SKM-1 treated with dmso at 0.1 percent for 144 hours (cell line): ENCODE measurements around the gene NUFIP2.
"Not testable (repeated sequence)": the region's sequence is repeated elsewhere in the genome, so short reads cannot be mapped to it uniquely, and the experiment has no call there.

Experiments used
- DNase-seq: peaks from one replicate; lab custom pipeline; 2025; ENCODE audit not compliant: unreplicated experiment; lab: John Stamatoyannopoulos, UW

The NUFIP2 gene, protein sequence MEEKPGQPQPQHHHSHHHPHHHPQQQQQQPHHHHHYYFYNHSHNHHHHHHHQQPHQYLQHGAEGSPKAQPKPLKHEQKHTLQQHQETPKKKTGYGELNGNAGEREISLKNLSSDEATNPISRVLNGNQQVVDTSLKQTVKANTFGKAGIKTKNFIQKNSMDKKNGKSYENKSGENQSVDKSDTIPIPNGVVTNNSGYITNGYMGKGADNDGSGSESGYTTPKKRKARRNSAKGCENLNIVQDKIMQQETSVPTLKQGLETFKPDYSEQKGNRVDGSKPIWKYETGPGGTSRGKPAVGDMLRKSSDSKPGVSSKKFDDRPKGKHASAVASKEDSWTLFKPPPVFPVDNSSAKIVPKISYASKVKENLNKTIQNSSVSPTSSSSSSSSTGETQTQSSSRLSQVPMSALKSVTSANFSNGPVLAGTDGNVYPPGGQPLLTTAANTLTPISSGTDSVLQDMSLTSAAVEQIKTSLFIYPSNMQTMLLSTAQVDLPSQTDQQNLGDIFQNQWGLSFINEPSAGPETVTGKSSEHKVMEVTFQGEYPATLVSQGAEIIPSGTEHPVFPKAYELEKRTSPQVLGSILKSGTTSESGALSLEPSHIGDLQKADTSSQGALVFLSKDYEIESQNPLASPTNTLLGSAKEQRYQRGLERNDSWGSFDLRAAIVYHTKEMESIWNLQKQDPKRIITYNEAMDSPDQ

DNA sequence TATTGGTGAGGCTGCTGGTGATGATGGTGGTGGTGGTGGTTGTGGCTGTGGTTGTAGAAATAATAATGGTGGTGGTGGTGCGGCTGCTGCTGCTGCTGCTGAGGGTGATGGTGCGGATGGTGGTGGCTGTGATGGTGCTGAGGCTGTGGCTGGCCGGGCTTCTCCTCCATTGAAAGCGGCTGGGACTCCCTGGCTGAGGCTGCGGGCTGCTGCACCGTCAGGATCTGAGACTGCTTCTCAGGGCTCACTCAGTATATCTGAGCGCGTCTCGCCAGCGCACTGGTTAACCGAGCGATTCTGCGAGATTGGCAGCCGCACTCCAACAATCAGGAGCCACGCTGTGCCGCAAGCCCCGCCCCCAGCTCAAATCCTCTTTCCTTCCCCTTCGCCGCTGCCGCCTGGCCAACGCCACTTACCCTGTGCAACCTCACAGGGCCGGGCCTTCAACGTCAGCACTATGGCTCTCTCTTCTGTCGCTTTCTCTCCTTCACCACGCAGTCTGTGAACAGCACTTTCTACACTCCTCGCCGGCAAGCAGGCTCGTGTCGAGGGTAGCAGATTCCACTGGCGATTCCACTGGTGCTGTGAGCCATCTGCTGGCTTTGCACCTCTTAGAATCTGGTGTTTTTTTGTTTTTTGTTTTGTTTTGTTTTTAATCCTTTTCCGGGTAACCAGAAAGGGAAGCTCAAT lies at the start of gene NUFIP2:
TSS of gene NUFIP2 (minus strand) at position 259 of the 690 bp plus-strand sequence. CDS start at position 170, 89 bp downstream.
- peak; percentile 98 for DNase-seq

DNA sequence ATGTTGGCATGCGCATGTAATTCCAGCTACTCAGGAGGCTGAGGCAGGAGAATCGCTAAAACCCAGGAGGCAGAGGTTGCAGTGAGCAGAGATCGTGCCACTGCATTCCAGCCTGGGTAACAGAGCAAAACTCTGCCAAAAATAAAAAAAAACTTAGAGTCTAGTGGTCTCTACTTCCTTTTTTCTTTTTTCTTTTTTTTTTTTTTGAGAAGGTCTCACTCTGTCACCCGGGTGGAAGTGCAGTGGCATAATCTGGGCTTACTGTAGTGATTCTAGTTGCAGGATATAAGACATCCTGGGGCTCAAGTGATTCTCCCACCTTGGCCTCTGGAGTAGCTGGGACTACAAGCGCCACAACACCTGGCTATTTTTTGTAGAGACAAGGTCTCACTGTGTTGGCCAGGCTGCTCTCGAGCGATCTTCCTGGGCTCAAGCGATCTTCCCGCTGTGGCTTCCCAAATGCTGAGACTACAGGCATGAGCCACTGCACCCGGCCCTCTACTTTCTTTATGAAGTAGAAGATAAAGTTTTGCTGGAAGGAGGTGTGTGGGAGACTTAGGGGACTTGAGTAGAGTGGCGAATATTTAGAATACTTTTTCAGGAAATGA lies 48.3 kb upstream of the NUFIP2 start:
- DNase-seq = no peak

DNA sequence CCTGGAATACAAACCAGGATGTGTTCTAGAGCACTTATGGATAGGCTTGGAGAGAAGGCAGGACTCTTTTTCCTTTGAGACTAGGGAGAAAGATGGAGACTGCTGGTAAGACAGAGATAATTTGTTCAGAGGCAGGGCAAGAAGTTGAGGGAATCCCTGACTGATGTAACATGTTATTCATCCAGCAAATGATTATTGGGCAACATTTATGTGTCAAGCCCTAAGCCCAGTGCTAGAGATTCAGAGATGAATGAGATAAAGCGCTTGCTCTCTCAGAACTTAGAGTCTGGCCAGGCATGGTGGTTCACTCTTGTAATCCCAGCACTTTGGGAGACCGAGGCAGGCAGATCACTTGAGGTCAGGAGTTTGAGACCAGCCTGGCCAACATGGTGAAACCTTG lies 47.8 kb upstream of the NUFIP2 start:
- DNase-seq = no peak

DNA sequence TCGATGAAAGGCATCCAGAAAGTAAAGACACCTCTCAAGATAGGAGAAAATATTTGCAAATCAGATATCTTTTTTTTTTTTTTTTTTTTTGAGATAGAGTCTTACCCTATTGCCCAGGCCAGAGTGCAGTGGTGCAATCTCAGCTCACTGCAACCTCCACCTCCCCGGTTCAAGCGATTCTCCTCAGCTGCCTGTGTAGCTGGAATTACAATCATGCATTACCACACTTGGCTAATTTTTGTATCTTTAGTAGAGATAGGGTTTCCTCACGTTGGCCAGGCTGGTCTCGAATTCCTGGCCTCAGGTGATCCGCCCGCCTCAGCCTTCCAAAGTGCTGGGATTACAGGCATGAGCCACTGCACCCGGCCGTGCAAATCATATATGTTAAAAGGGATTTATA lies 45.1 kb upstream of the NUFIP2 start:
- DNase-seq = not testable (repeated sequence)

DNA sequence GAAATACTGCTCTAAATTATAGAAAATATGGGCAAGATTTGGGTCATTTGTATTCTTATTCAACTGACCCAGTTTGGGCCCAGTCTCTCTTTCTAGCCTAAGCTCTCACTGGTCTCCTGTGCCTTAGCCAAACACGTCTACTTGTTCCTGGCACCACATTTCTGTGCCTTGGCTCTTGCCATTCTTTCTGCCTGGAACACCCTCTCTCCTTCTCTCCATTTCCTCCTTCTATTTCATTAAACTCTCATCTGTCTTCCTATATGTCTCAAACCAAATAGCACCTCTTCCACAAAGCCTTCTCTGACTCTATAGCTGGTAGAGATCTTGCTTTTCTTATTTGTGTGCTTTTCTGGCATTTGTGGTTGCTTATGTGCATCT lies 37.7 kb upstream of the NUFIP2 start:
- no peak for DNase-seq

DNA sequence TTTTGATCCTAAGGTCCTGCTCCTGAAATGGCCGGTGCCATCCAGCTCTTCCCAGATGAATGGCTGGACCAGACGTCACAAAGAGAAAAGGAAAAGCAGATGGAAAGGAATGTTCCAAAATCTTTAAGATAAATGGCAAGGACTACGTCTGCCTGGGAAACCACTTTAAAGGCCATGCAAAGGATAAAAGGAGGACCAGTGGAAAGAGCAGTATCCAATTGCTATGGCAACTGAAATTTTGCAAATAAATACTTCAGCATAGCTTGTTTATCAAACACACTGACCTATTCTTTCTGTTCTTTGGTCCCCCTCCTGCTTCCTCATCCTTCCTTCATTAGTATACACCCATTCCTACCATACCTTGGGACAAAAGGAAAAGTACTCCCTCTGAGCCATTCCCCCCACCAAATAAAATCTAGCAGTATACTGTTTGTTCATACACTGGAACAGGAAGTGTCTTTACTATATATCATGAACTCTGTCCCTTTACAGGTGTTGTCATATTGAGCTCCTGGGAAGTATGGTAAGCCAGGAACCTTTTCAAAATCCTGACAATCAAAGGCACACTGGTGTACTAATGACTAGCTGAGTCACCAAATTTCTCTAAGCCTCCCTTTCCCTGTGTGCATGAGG lies 37.2 kb upstream of the NUFIP2 start:
- no peak for DNase-seq

DNA sequence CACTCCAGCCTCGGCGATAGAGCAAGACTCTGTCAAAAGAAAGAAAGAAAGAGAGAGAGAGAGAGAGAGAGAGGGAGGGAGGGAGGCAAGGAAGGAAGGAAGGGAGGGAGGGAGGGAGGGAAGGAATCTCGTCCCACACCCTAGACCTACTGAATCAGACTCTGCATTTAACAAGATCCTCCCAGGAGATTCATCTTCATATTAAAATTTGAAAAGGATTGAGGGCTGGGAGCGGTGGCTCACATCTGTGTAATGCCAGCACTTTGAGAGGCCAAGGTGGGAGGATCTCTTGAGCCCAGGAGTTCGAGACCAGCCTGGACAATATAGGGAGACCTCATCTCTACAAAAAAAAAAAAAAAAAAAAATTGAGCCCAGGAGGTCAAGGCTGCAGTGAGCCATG lies 33.5 kb upstream of the NUFIP2 start:
- DNase-seq = no peak

DNA sequence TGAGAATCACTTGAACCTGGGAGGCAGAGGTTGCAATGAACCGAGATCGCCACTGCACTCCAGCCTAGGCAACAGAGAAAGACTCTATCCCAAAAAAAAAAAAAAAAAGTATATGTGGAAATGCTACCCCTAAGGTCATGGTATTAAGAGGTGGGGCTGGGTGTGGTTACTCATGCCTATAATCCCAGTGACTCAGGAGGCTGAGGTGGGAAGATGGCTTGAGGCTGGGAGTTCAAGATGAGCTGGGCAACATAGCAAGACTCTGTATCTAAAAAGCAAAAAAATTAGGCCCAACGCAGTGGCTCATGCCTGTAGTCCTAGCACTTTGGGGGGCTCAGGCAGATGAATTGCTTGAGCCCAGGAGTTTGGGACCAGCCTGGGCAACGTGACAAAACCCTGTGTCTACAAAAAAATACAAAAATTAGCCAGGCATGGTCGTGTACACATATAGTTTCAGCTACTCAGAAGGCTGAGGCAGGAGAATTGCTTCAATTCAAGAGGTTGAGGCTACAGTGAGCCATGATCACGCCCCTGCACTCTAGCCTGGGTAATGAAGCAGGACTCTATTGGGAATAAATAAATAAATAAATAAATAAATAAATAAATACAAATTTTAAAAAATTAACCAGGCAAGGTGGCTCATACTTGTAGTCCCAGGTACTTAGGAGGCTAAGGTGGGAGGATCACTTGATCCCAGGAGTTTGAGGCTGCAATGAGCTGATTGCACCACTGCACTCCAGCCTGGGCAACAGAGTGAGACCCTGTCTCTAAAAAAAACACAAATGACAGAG lies 32.3 kb upstream of the NUFIP2 start:
- DNase-seq = no peak

DNA sequence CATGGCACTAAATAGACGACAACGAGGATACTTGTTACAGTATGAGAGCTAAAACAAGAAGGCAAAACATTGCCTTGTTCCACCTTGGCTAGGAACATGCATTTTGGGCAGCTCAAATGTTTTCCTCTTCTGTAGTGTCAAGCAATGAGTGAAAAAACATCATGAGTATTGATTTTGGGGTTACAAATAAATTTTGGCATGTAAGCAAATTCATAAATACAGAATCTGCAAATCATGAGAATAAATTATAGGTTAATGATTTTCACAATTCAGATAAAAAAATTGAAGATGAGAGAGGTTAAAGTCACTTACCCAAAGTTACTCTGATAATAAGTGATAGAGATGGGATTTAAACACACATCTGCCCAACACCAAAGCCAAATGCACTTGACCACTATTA lies 28.4 kb upstream of the NUFIP2 start:
- no peak for DNase-seq

DNA sequence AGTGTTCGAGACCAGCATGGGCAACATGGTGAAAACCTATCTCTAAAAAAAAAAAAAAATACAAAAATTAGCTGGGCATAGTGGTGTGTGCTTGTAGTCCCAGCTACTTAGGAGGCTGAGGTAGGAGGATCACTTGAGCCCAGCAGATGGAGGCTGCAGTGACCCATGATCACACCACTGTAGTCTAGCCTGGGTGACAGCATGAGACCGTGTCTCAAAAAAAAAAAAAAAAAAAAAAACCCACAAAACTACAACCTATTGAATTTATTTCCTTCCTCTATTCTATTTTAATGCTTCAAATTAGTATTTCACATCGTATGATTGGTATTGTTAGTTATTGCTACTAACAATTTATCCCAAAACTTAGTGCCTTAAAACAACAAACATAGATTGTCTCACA lies 9.4 kb upstream of the NUFIP2 start:
- no peak for DNase-seq

DNA sequence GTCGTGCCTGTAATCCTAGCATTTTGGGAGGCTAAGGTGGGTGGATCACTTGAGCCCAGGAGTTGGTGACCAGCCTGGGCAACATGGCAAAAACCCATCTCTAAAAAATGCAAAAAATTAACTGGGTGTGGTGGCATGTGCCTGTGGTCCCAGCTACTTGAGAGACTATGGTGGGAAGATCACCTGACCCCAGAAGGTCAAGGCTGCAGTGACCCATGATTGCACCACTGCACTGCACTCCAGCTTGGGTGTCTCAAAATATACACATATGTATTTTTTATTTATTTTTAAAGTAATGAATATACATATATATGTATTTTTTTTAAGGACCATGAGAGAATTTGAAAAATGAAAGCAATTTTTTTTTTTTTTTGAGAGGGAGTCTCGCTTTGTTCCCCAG lies 5.1 kb upstream of the NUFIP2 start:
- no peak for DNase-seq

DNA sequence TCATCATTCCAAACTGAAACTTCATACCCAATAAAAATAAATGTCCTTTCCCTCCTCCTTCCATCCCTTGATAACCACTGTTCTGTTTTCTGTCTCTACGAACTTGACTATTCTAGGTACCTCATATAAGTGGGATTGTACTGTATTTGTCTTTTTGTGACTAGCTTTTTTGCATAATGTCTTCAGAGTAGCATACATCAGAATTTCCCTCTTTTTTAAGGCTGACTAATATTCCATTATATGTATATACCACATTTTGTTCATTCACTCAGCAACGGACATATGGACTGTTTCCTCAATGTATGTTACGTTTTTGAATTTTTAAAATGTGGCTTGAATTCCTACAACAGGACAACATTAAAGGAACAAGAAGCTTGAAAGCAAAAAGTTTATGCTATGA lies 1.5 kb upstream of the NUFIP2 start:
- no peak for DNase-seq

DNA sequence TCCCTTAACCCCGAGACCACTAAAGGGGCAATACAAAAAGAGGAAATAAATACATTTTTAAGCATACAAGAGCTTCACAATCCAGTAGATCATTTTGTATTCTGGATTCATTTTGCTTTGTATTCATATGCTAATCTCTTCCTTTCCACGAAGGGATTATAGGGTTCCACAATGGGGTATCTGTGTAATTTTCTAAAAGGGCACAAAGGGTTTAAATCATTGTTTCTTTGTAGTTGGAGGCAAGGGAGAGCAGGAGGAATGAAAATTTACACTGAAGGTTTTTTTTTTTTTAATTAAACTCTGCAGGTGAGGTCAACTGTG lies 592 bp upstream of the NUFIP2 start:
- DNase-seq = no peak

DNA sequence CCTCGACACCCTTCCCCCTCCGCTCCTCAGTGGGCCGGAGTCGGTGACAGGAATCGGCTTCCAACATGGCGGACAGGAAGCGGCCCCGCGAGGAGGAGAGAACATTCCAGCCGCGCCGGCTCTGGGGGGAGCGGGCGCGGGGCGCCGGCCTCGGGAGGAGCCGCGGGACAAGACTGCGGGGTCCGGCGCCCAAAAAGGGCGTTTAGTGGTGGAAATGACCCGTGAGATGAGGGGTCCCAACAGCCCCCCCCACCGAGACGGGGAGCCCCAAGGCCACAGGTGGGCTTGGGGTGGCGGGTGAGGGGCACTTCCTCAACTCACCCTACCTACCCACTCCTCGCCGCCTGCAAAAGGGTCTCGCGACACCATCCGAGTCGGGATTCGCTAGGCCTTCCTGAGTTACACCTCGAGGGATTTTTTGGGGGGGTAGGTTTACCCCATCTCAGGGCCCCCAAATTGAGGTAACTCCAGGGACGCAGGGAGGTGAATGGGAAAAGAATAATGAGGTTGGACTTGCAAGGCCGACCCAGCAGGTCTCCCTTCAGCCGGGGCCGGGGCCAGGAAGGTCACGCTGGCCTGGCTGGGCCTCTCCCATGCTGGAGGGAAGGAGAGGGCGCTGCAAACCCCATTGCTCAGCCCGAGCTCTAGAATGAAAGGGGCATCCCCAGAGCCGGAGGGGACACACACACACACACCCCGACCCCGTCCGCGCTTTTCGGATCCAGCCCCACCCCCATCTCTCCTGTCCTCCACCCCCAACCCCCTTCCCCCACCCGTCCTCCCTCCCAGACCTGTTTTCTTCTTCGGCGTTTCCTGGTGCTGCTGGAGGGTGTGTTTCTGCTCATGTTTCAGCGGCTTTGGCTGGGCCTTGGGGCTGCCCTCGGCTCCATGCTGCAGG lies 707 bp downstream of the NUFIP2 start:
- DNase-seq = no peak

DNA sequence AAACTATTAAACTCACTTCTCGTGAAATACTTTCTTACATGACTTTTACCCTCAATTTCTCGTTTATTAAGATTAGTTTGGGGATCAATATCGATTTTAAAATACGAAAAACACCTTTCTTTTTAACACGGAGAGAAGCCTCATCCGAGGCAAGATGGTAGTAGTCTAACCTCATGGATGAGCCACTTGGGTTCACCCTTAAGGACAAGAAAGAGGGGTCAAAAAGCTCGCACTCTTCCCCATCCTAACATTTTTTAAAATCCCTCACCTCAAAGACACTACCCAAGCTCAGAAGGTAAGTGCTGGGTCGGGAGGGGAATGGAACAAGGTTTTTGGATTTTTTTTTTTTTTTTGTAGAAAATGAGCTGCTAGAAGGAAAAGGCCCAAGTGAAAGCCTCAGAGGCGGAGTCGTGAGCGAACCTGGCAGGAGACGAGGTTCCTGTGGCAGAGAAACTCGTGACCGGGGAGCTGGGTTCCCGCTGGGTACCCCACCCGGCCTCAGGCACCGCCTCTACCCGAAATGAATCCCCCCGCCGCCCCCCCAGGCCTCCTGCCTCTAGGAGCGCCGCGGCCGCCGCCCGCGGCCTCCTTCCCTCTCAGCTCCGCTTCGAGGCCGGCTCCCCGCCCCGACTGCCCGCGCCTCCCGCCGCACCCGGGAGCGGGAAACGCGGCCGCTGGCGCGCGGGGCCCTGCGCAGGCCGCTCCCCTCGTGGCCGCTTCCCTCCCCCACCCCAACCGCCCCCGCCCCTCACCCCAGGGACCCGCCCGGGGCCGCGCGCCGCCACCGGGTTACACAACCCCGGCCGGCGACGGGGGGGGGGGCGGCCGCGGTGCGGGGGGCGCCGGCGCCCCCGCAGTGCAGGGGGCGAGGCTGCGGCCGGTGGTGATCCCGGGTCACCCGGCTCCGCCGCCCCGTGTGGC lies 1.6 kb downstream of the NUFIP2 start:
- DNase-seq = peak; percentile 23

DNA sequence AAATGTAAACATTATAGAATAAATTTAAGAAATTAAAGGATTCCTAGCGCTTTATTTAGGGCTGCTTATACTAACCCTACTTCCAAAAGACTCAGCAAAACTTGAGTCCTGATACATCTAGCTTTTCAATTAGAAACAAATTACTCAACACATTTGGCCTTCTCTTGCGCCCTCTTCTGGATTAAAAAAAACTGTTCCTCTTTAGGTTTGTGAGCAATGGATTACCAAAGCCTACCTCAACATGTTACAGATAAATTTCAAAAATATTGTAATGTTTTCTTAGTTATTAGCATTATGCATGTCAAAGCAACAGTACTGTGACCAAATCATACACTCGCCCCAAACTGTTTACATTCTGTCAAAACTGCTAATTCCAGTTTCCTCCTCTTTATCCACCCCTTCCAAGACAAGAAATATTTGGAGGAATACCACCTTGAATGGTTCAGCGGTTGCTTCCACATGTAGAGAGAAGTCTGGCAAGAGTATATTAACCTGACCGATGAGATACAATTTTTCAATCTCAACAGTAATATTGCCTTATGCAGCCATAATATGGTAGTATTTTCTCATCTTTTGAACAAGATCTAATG lies 2.7 kb downstream of the NUFIP2 start:
- DNase-seq = peak; percentile 78

DNA sequence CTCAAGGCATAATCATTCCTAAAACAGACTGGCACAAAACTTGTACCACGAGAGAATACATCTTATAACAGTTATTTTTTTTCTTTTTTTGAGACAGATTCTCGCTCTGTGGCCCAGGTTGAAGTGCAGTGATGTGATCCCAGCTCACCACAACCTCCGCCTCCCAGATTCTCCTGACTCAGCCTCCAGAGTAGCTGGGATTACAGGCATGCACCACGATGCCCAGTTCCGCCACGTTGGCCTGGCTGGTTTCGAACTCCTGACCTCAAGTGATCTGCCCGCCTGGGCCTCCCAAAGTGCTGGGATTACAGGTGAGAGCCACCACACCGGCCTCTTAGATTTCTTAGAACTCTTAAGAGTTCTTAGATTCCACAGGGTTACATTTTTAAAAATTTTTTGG lies 4.1 kb downstream of the NUFIP2 start:
- DNase-seq = no peak

DNA sequence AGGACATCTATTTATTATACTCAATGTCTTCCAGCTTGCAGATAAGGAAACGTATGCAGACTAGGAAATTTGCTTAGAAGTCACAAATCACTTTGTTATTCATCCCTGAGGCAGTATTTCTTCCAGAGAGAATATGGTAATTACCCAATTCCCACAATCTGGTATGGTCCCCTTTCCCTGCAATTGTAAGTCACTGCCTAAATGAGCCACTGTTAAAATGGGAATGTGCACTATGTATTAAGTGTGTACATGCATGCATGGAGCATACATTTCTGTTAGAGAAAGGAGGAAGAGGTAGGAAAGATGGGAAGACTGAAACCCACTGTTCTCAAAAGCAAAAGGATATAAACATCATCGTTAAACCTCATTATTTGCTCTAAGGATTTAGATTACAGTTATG lies 10.0 kb downstream of the NUFIP2 start:
- no peak for DNase-seq
